IPS-18a (cell line): ENCODE results near the gene CLMP.
"Not testable (repeated sequence)": the region's sequence is repeated elsewhere in the genome, so short reads cannot be mapped to it uniquely, and the experiment has no call there.

Source experiments
- H3K27ac ChIP-seq: one replicate; pipeline ENCODE4 v1.5.1; 2013; ENCODE audit warnings: low read length
- H3K27me3 ChIP-seq: one replicate; pipeline ENCODE4 v1.6.1; 2013; ENCODE audit warnings: mild to moderate bottlenecking, low read length; ENCODE audit not compliant: control insufficient read depth, insufficient read depth
- H3K36me3 ChIP-seq: one replicate; pipeline ENCODE4 v1.6.1; 2013; ENCODE audit warnings: low read depth, low read length; ENCODE audit not compliant: control insufficient read depth
- H3K4me1 ChIP-seq: one replicate; pipeline ENCODE4 v1.6.1; 2013; ENCODE audit warnings: low read depth, low read length; ENCODE audit not compliant: control insufficient read depth
- H3K4me3 ChIP-seq: one replicate; pipeline ENCODE4 v1.5.1; 2013; ENCODE audit warnings: low read length
- H3K9ac ChIP-seq: one replicate; pipeline ENCODE4 v1.6.1; 2013; ENCODE audit warnings: mild to moderate bottlenecking, low read length, moderate library complexity
- H3K9me3 ChIP-seq: one replicate; pipeline ENCODE4 v1.6.1; 2013; ENCODE audit warnings: low read depth, low read length; ENCODE audit not compliant: control insufficient read depth

CLMP gene

GRCh38 chr11:123144707-123145106 is 50.3 kb downstream of the CLMP start:
- Histone ChIP-seq H3K36me3 (no peaks in the 10 kb centered on the region), H3K9ac (no peak overlapping the region), H3K9me3 (no peaks in the 10 kb centered on the region), H3K4me1 (peaks cover 11% of the 10 kb centered on the region), H3K27me3 (no peaks in the 10 kb centered on the region), H3K27ac (no peak overlapping the region), H3K4me3 (no peak overlapping the region)

GRCh38 chr11:123143921-123144320 is 51.1 kb downstream of the CLMP start:
- H3K4me3 ChIP-seq = no peak overlapping the region

GRCh38 chr11:123143476-123143875 is 51.6 kb downstream of the CLMP start:
- Histone ChIP-seq H3K9ac (no peak overlapping the region), H3K4me3 (no peak overlapping the region), H3K36me3 (no peaks in the 10 kb centered on the region), H3K4me1 (peaks cover 11% of the 10 kb centered on the region), H3K9me3 (no peaks in the 10 kb centered on the region), H3K27ac (no peak overlapping the region), H3K27me3 (no peaks in the 10 kb centered on the region)

More at GRCh38 chr11:123143921-123144320, 51.1 kb downstream of the CLMP start:
- no peaks in the 10 kb centered on the region for H3K27me3 ChIP-seq
- no peaks in the 10 kb centered on the region for H3K9me3 ChIP-seq
- no peak overlapping the region for H3K9ac ChIP-seq
- peaks cover 11% of the 10 kb centered on the region for H3K4me1 ChIP-seq
- no peaks in the 10 kb centered on the region for H3K36me3 ChIP-seq
- no peak overlapping the region for H3K27ac ChIP-seq

- H3K4me3 ChIP-seq = no peak overlapping the region
- no peak overlapping the region for H3K9ac ChIP-seq
- no peaks in the 10 kb centered on the region for H3K27me3 ChIP-seq
- peaks cover 11% of the 10 kb centered on the region for H3K4me1 ChIP-seq
- H3K27ac ChIP-seq = no peak overlapping the region
- H3K9me3 ChIP-seq = no peaks in the 10 kb centered on the region
- H3K36me3 ChIP-seq = no peaks in the 10 kb centered on the region
These were observed 55.8 kb downstream of the CLMP start for GRCh38 chr11:123139206-123139605.

- H3K9me3 ChIP-seq = no peaks in the 10 kb centered on the region
- peak overlapping the region; percentile 69 for H3K9ac ChIP-seq
- H3K4me3 ChIP-seq = no peak overlapping the region
- peaks cover 11% of the 10 kb centered on the region for H3K4me1 ChIP-seq
- H3K36me3 ChIP-seq = no peaks in the 10 kb centered on the region
- no peaks in the 10 kb centered on the region for H3K27me3 ChIP-seq
- peak overlapping the region; percentile 82 for H3K27ac ChIP-seq
These were observed 57.4 kb downstream of the CLMP start for GRCh38 chr11:123137431-123138224.

GRCh38 chr11:123135863-123136446 is 59.1 kb downstream of the CLMP start:
- Histone ChIP-seq H3K9ac (no peak overlapping the region), H3K9me3 (no peaks in the 10 kb centered on the region), H3K4me3 (no peak overlapping the region), H3K36me3 (no peaks in the 10 kb centered on the region), H3K27me3 (no peaks in the 10 kb centered on the region), H3K4me1 (peaks cover 11% of the 10 kb centered on the region), H3K27ac (no peak overlapping the region)

GRCh38 chr11:123132881-123133280 is 62.2 kb downstream of the CLMP start:
- H3K4me3 ChIP-seq = no peak overlapping the region
- H3K36me3 ChIP-seq = no peaks in the 10 kb centered on the region
- no peak overlapping the region for H3K9ac ChIP-seq
- no peaks in the 10 kb centered on the region for H3K9me3 ChIP-seq
- H3K4me1 ChIP-seq = peaks cover 3% of the 10 kb centered on the region
- no peaks in the 10 kb centered on the region for H3K27me3 ChIP-seq
- no peak overlapping the region for H3K27ac ChIP-seq

GRCh38 chr11:123132034-123132766 is 62.8 kb downstream of the CLMP start:
- not testable (repeated sequence) for H3K4me3 ChIP-seq, H3K9me3 ChIP-seq, H3K9ac ChIP-seq, H3K27ac ChIP-seq, H3K4me1 ChIP-seq, H3K36me3 ChIP-seq, H3K27me3 ChIP-seq

- no peaks in the 10 kb centered on the region for H3K9me3 ChIP-seq
- no peaks in the 10 kb centered on the region for H3K4me1 ChIP-seq
- no peak overlapping the region for H3K4me3 ChIP-seq
- no peak overlapping the region for H3K9ac ChIP-seq
- no peaks in the 10 kb centered on the region for H3K27me3 ChIP-seq
- H3K36me3 ChIP-seq = no peaks in the 10 kb centered on the region
- H3K27ac ChIP-seq = no peak overlapping the region
These were observed 65.1 kb downstream of the CLMP start for GRCh38 chr11:123129920-123130319.

- Histone ChIP-seq H3K4me1 (no peaks in the 10 kb centered on the region), H3K36me3 (no peaks in the 10 kb centered on the region), H3K9ac (no peak overlapping the region), H3K4me3 (no peak overlapping the region), H3K9me3 (no peaks in the 10 kb centered on the region), H3K27me3 (no peaks in the 10 kb centered on the region), H3K27ac (no peak overlapping the region)
These were observed 69.9 kb downstream of the CLMP start for GRCh38 chr11:123125169-123125568.

GRCh38 chr11:123122852-123123251 is 72.2 kb downstream of the CLMP start:
- H3K36me3 ChIP-seq = no peaks in the 10 kb centered on the region
- no peaks in the 10 kb centered on the region for H3K9me3 ChIP-seq
- H3K4me3 ChIP-seq = no peak overlapping the region
- no peaks in the 10 kb centered on the region for H3K4me1 ChIP-seq
- H3K9ac ChIP-seq = no peak overlapping the region
- H3K27me3 ChIP-seq = no peaks in the 10 kb centered on the region
- H3K27ac ChIP-seq = no peak overlapping the region
